Right lobe of liver (tissue), 6 donors: Measurements from ENCODE around the gene LIMS1. TPM values are rescaled to one million over a fixed set of nuclear protein-coding genes. Genes with fewer than 3 reads are reported as not detected.

ENCODE experiments used
- ATAC-seq, 4 donors: fragments of 200-7000 bp; cut with Tn5 transposase; one replicate each; pipeline ENCODE4 v1.9.1; 2020; ENCODE audit warnings: mild to moderate bottlenecking in 4 of 4, moderate library complexity in 4 of 4
- DNase-seq, 3 donors: peaks; one replicate each; pipeline ENCODE4 v3.0.0-alpha.2; 2020
- H3K27ac ChIP-seq, 3 donors: fragments of 200-600 bp; one replicate each; pipeline ENCODE4 v1.8.0; 2022
- H3K27me3 ChIP-seq, 2 donors: fragments of 200-600 bp; one replicate each; pipeline ENCODE4 v1.8.0; 2022
- H3K36me3 ChIP-seq, 4 donors: fragments of 200-600 bp; sonication (generic) in 1 of 4; one replicate each; pipeline versions ENCODE4 v1.5.1 to v1.8.0; 2017 to 2022; ENCODE audit warnings: control low read depth in 1 of 4
- H3K4me1 ChIP-seq, 4 donors: fragments of 200-600 bp; sonication (generic) in 1 of 4; one replicate each; pipeline versions ENCODE4 v1.5.1 to v1.8.0; 2017 to 2022; ENCODE audit warnings: control low read depth in 1 of 4
- H3K4me3 ChIP-seq, 3 donors: fragments of 200-600 bp; one replicate each; pipeline ENCODE4 v1.8.0; 2022
- H3K9me3 ChIP-seq, 4 donors: fragments of 200-600 bp; sonication (generic) in 1 of 4; one replicate each; pipeline versions ENCODE4 v1.5.1 to v1.8.0; 2017 to 2022; ENCODE audit warnings: control low read depth in 1 of 4
- CTCF ChIP-seq, 4 donors: fragments of 200-600 bp in 3 of 4; fragments of 450-650 bp in 1 of 4; IDR thresholded peaks; one replicate each; pipeline versions ENCODE4 v1.5.1 to v1.8.0; 2016 to 2022; ENCODE audit warnings: antibody characterized with exemption in 4 of 4, mild to moderate bottlenecking in 2 of 4
- POLR2A ChIP-seq: fragments of 450-650 bp; IDR thresholded peaks from one replicate; pipeline ENCODE4 v1.6.1; 2017; ENCODE audit warnings: antibody characterized with exemption, mild to moderate bottlenecking
- WGBS: methylation state at CpG from one replicate; pipeline ENCODE4 v1.1.6; 2018; ENCODE audit warnings: low coverage, low lambda C conversion rate; ENCODE audit not compliant: insufficient coverage; ENCODE audit errors: missing lambda C conversion rate; 5-methylcytosine and 5-hydroxymethylcytosine counted together
- intact Hi-C, 2 donors: fragments of 100-400 bp; cut with DNase I; formaldehyde crosslinking; loops; one replicate each; pipeline versions ENCODE4 v1.11.2 to v1.14.1; 2022
- total RNA-seq, 6 experiments: library from RNA; depleted of rRNA in 2 of 6; stranded (reverse); fragments of >200 nt in 2 of 6; fragmentation: NEBNext Ultra II Directional in 3 of 6; extraction: Animal tissue kit (Norgen Biotek cat#: 25700) in 3 of 6; gene quantifications; one replicate each; pipeline versions ENCODE4 v1.1.0 to v1.2.4, GENCODE V29; 2016 to 2023
- donor health status: DM: no; HTN: yes; CAD: no.
- donor health status: DM: no; HTN: no; CAD: no.
- donor health status: DM: no; HTN: no; CAD: no.
- donor health status: DM: no; HTN: yes; CAD: no.
- donor health status: DM: no; HTN: yes; CAD: no.

LIMS1 gene
- total RNA-seq, 6 experiments from 2014 or later, result 15.7 to 33.0 (median 18.7) TPM

- no peak overlapping the region for H3K4me3 ChIP-seq
- ATAC-seq, result peak in 3 of 4 donors; percentile 8 to 54 (median 29)
- intact Hi-C loops, result no loop called here
- WGBS, result 69% methylated on average over 11 of the region's 13 CpGs
- H3K4me1 ChIP-seq, result peaks cover 0 to 25% (median 7%) of the 10 kb centered on the region in 4 donors
- H3K9me3 ChIP-seq, result no peaks in the 10 kb centered on the region
- no peak for DNase-seq
- TF ChIP-seq POLR2A (no peak), CTCF (IDR thresholded peaks at IDR 0.05) (no peak)
- no peaks in the 10 kb centered on the region for H3K36me3 ChIP-seq
- H3K27ac ChIP-seq, result peak overlapping the region in 1 of 3 donors; percentile 80
- no peaks in the 10 kb centered on the region for H3K27me3 ChIP-seq
These were observed 101.5 kb downstream of the LIMS1 start for GRCh38 chr2:108635630-108636354.

- Histone ChIP-seq H3K9me3 (no peaks in the 10 kb centered on the region), H3K4me1 (peaks cover 0 to 25% (median 7%) of the 10 kb centered on the region in 4 donors), H3K36me3 (no peaks in the 10 kb centered on the region), H3K27ac (peak overlapping the region; percentile 23 to 66 (median 40)), H3K4me3 (no peak overlapping the region), H3K27me3 (no peaks in the 10 kb centered on the region)
- TF ChIP-seq CTCF (IDR thresholded peaks at IDR 0.05), result no peak
- no peak for TF ChIP-seq POLR2A
- 2% methylated on average over 4 of the region's 4 CpGs for WGBS
- DNase-seq, result peak in 1 of 3 donors; percentile 54
- peak; percentile 59 to 91 (median 79) for ATAC-seq
- intact Hi-C loops, result no loop called here
These were observed 103.0 kb downstream of the LIMS1 start for GRCh38 chr2:108637304-108637669.

GRCh38 chr2:108640731-108641130, 106.5 kb downstream of the LIMS1 start:
- H3K36me3 ChIP-seq, result no peaks in the 10 kb centered on the region
- H3K4me1 ChIP-seq, result peaks cover 0 to 11% (median 7%) of the 10 kb centered on the region in 4 donors
- H3K27me3 ChIP-seq, result no peaks in the 10 kb centered on the region
- H3K27ac ChIP-seq, result no peak overlapping the region
- DNase-seq, result no peak
- 70% methylated on average over 4 of the region's 4 CpGs for WGBS
- intact Hi-C loops, result no loop called here
- H3K4me3 ChIP-seq, result no peak overlapping the region
- TF ChIP-seq POLR2A (no peak), CTCF (IDR thresholded peaks at IDR 0.05) (no peak)
- ATAC-seq, result no peak
- H3K9me3 ChIP-seq, result no peaks in the 10 kb centered on the region

GRCh38 chr2:108641756-108642155, 107.5 kb downstream of the LIMS1 start:
- ATAC-seq (peak in 1 of 4 donors; percentile 17), DNase-seq (no peak)
- Histone ChIP-seq H3K27ac (no peak overlapping the region), H3K36me3 (no peaks in the 10 kb centered on the region), H3K4me1 (peaks cover 0 to 8% (median under 1%) of the 10 kb centered on the region in 4 donors), H3K9me3 (no peaks in the 10 kb centered on the region), H3K27me3 (no peaks in the 10 kb centered on the region), H3K4me3 (no peak overlapping the region)
- 56% methylated on average over 2 of the region's 2 CpGs for WGBS
- intact Hi-C loops, result no loop called here
- TF ChIP-seq CTCF (IDR thresholded peaks at IDR 0.05), result no peak
- no peak for TF ChIP-seq POLR2A
